SK-N-SH (cell line): ENCODE results near the gene WNT4.

Experiments
- MAX ChIP-seq: IDR thresholded peaks from 2 replicates; pipeline ENCODE4 v1.4.0; 2012; ENCODE audit warnings: low read depth
- TEAD4 ChIP-seq: IDR thresholded peaks from 2 replicates; pipeline ENCODE4 v1.4.0; 2012; ENCODE audit warnings: mild to moderate bottlenecking, borderline replicate concordance; ENCODE audit not compliant: insufficient read depth
- TF ChIP-seq, protein P1 (sequence below): fragments of 200-600 bp; sonication (generic); IDR thresholded peaks from 2 replicates; pipeline ENCODE4 v1.6.1; 2017; ENCODE audit warnings: antibody characterized with exemption, mild to moderate bottlenecking, moderate library complexity

DNA sequence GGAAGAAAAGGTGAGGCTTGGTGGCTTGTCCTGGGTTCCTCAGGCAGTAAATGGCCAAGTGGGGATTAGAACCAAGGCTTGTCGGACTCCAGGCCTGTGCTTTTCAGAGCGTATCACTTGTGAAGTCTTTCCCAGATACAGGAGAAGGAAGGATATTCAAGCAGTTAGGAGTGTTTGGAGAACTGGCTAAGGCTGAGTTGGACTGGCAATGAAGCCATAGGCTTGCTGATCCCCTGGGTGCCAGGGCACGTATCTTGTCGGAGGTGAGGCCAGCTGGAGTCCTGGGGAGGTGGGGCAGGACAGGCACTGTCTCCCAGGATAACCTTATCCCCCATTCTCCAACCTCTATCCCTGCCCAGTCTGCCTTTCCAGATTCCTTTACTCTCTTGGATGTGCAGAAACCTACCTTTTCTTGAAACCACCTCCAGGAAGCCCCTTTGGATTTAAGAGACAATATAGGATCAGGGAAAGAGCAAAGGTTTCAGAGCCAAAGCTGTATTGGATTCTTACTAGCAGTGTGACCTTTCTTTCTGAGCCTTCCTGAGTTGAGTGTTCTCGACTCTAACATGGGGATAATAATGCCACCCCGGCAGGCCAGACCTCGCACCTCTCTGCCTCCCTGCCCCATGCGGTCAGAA lies 18.2 kb downstream of the WNT4 start:
- TF ChIP-seq, protein P1, sequence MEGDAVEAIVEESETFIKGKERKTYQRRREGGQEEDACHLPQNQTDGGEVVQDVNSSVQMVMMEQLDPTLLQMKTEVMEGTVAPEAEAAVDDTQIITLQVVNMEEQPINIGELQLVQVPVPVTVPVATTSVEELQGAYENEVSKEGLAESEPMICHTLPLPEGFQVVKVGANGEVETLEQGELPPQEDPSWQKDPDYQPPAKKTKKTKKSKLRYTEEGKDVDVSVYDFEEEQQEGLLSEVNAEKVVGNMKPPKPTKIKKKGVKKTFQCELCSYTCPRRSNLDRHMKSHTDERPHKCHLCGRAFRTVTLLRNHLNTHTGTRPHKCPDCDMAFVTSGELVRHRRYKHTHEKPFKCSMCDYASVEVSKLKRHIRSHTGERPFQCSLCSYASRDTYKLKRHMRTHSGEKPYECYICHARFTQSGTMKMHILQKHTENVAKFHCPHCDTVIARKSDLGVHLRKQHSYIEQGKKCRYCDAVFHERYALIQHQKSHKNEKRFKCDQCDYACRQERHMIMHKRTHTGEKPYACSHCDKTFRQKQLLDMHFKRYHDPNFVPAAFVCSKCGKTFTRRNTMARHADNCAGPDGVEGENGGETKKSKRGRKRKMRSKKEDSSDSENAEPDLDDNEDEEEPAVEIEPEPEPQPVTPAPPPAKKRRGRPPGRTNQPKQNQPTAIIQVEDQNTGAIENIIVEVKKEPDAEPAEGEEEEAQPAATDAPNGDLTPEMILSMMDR: no peak
- TF ChIP-seq TEAD4: no peak
- TF ChIP-seq MAX: no peak
